ENCODE results near the gene ABCB8.

ABCB8 gene

DNA sequence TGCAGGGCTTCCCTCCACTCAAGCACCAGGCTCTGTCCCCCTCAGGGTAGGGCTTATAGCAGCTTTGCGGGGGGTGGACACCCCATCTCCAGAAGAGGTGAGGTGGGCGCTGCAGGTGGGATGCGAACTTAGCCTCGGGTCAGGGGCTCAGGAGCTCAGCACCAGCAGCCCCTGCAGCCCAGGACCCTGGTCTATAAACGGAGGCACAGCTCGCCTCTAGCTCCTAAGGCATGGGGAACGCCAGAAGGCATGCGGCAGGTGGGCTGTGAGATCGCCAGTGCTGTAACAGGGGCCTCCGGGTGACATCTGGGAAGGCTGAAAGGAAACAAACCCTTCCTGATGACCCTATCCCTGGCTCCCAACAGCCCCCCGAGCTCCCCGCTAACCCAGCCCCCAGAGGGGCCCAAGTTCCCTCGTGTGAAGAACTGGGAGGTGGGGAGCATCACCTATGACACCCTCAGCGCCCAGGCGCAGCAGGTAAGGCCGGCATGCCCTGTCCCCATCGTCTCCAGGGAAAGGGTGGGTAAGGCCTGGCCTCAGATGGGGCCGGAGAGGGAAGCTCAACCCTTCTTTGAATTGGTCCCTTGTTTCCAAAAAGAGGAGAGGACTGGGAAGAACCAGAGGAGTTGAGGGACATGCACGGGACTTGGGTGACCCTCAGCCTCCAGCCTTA is 33.3 kb upstream of the ABCB8 start:
- Mint-ChIP-seq H3K27ac (peak overlapping the region in 1 of 3 experiments; percentile 64), H3K4me3 (no peak overlapping the region), H3K36me3 (ENCODE audit: low read depth) (no peaks in the 10 kb centered on the region), H3K27me3 (ENCODE audit: low read depth) (no peaks in the 10 kb centered on the region), H3K9me3 (no peaks in the 10 kb centered on the region), H3K4me1 (peaks cover 11% of the 10 kb centered on the region)
- TF ChIP-seq, protein P1, sequence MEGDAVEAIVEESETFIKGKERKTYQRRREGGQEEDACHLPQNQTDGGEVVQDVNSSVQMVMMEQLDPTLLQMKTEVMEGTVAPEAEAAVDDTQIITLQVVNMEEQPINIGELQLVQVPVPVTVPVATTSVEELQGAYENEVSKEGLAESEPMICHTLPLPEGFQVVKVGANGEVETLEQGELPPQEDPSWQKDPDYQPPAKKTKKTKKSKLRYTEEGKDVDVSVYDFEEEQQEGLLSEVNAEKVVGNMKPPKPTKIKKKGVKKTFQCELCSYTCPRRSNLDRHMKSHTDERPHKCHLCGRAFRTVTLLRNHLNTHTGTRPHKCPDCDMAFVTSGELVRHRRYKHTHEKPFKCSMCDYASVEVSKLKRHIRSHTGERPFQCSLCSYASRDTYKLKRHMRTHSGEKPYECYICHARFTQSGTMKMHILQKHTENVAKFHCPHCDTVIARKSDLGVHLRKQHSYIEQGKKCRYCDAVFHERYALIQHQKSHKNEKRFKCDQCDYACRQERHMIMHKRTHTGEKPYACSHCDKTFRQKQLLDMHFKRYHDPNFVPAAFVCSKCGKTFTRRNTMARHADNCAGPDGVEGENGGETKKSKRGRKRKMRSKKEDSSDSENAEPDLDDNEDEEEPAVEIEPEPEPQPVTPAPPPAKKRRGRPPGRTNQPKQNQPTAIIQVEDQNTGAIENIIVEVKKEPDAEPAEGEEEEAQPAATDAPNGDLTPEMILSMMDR (IDR thresholded peaks at IDR 0.05; ENCODE audit: unreplicated experiment in 3 of 3), result no peak

DNA sequence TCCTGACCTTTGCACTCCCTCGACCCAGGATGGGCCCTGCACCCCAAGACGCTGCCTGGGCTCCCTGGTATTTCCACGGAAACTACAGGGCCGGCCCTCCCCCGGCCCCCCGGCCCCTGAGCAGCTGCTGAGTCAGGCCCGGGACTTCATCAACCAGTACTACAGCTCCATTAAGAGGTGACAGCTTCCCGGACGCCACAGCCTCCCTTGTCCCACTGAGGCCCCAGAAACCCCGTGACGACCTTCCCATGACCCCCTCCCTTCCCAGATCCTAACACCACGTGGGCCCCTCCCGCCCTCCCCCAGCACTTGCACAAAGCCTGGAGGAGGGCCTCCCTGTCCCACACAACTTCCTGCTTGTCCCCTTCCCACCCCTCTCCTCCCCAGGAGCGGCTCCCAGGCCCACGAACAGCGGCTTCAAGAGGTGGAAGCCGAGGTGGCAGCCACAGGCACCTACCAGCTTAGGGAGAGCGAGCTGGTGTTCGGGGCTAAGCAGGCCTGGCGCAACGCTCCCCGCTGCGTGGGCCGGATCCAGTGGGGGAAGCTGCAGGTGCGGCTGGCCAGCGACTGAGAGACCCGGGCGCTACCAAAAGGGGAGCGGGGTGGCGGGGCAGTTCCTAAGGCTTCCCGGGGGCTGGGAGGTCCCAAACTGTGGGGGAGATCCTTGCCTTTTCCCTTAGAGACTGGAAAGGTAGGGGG is 31.7 kb upstream of the ABCB8 start:
- TF ChIP-seq, protein P1 (IDR thresholded peaks at IDR 0.05; ENCODE audit: unreplicated experiment in 3 of 3), result no peak
- Mint-ChIP-seq H3K4me3 (peak overlapping the region in 1 of 3 experiments; percentile 25), H3K27me3 (ENCODE audit: low read depth) (peaks cover 3% of the 10 kb centered on the region), H3K4me1 (peaks cover 10% of the 10 kb centered on the region), H3K36me3 (ENCODE audit: low read depth) (no peaks in the 10 kb centered on the region), H3K27ac (peak overlapping the region in 2 of 3 experiments; percentile 59), H3K9me3 (no peaks in the 10 kb centered on the region)

DNA sequence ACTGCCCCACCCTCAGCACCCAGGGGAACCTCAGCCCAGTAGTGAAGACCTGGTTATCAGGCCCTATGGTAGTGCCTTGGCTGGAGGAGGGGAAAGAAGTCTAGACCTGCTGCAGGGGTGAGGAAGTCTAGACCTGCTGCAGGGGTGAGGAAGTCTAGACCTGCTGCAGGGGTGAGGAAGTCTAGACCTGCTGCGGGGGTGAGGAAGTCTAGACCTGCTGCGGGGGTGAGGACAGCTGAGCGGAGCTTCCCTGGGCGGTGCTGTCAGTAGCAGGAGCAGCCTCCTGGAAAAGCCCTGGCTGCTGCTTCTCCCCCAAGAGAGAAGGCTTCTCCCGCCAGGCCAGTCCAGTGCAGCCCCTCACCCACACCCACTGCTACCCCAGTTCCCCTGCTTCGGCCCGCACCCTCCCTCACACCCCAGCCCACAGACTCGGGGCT is 31.2 kb upstream of the ABCB8 start:
- Mint-ChIP-seq H3K36me3 (ENCODE audit: low read depth) (no peaks in the 10 kb centered on the region), H3K4me3 (no peak overlapping the region), H3K4me1 (peaks cover 10% of the 10 kb centered on the region), H3K27ac (no peak overlapping the region), H3K27me3 (ENCODE audit: low read depth) (peaks cover 3% of the 10 kb centered on the region), H3K9me3 (no peaks in the 10 kb centered on the region)
- TF ChIP-seq, protein P1 (IDR thresholded peaks at IDR 0.05; ENCODE audit: unreplicated experiment in 3 of 3), result no peak

DNA sequence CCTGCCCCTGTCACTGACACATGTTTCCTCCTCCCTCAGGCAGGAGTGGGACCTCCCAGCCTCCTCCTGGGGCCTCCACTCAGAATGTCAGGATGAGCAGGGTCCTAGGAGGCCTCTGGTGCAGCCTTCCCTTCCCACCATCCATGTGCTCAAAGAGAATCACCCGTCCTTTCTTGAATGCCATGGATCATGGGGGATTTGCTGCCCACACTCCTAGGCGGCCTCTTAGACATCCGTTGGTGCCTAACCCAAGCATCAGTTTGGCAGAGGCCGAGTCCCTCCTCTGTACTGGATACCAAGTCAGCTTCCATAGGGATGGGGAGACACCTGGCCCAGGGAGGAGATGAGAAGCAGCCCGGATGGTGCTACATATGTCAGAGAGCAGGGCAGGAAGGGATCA is 30.4 kb upstream of the ABCB8 start:
- Mint-ChIP-seq H3K4me1 (peaks cover 6% of the 10 kb centered on the region), H3K4me3 (no peak overlapping the region), H3K27ac (peak overlapping the region in 1 of 3 experiments; percentile 81), H3K9me3 (no peaks in the 10 kb centered on the region), H3K27me3 (ENCODE audit: low read depth) (peaks cover 3% of the 10 kb centered on the region), H3K36me3 (ENCODE audit: low read depth) (no peaks in the 10 kb centered on the region)
- TF ChIP-seq, protein P1 (IDR thresholded peaks at IDR 0.05; ENCODE audit: unreplicated experiment in 3 of 3), result no peak

DNA sequence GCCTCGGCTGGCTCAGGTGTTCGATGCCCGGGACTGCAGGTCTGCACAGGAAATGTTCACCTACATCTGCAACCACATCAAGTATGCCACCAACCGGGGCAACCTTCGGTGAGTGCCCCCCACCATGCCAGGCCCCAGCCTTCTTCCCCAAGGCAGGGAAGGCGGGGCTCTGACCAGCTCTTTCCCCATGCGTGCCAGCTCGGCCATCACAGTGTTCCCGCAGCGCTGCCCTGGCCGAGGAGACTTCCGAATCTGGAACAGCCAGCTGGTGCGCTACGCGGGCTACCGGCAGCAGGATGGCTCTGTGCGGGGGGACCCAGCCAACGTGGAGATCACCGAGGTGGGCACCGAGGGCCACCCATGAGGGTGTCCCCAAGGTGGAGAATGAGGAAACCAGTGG is 29.9 kb upstream of the ABCB8 start:
- no peaks in the 10 kb centered on the region for H3K9me3 Mint-ChIP-seq
- peaks cover 5% of the 10 kb centered on the region for H3K4me1 Mint-ChIP-seq
- no peak overlapping the region for H3K4me3 Mint-ChIP-seq
- peaks cover 3% of the 10 kb centered on the region for H3K27me3 Mint-ChIP-seq (ENCODE audit: low read depth)
- no peaks in the 10 kb centered on the region for H3K36me3 Mint-ChIP-seq (ENCODE audit: low read depth)
- no peak overlapping the region for H3K27ac Mint-ChIP-seq
- TF ChIP-seq, protein P1 (IDR thresholded peaks at IDR 0.05; ENCODE audit: unreplicated experiment in 3 of 3), result no peak
